ENCODE measurements around the gene ASB18. TPM values are rescaled to one million over a fixed set of nuclear protein-coding genes. Genes with fewer than 3 reads are reported as not detected.
A peak's percentile ranks its signal among the peaks of the same experiment; 100 is the strongest.

The ASB18 gene
- total and polyA plus RNA-seq, 2 of the 8 experiments (the other 6 are each of a cell fraction or from before 2014, with no cell fraction given): not detected

- no peak overlapping the region for H2AK5ac ChIP-seq (ENCODE audit: low read depth, low read length)
- ChIA-PET CTCF (ENCODE audit: partially characterized antibody) (interaction anchor here (0.6 to 5.5 kb wide), 7 partner anchors 12 to 768 kb away, joined by 3 to 43 read pairs (median 3); no protein-coding TSS in a partner anchor), POLR2A (ENCODE audit: partially characterized antibody) (interaction anchor here (0.5 kb wide), 1 partner anchor 1902 kb away, joined by 3 read pairs; no protein-coding TSS in a partner anchor)
- no peaks in the 10 kb centered on the region for H3K36me3 ChIP-seq (ENCODE audit: control insufficient read depth in 2 of 4, insufficient read depth in 4 of 4, low read length in 3 of 4)
- no peak overlapping the region for H3K56ac ChIP-seq (replicated peaks; ENCODE audit: insufficient read length, low read depth, low read length)
- no peak overlapping the region for H2BK15ac ChIP-seq (ENCODE audit: low read length)
- H3K79me1 ChIP-seq (ENCODE audit: low read depth, low read length): no peaks in the 10 kb centered on the region
- no peak for FAIRE-seq
- no peak overlapping the region for H4K5ac ChIP-seq (ENCODE audit: insufficient read length, low read depth, low read length)
- no peaks in the 10 kb centered on the region for H3K27me3 ChIP-seq (replicated peaks in 1 of 4; ENCODE audit: control insufficient read depth in 3 of 4, extremely low read depth in 1 of 4, insufficient read depth in 3 of 4, low read length in 3 of 4)
- no peak overlapping the region for H4K91ac ChIP-seq (replicated peaks; ENCODE audit: insufficient read length, low read length)
- H2BK12ac ChIP-seq (ENCODE audit: low read depth, low read length): no peak overlapping the region
- no peak for DNase-seq (ENCODE audit: low read depth in 1 of 2, low spot score in 2 of 2)
- peak overlapping the region; percentile 11 to 23; a peak in 2 of 4 replicates for H3K4me2 ChIP-seq (ENCODE audit: insufficient read depth in 1 of 2, low read depth in 2 of 2, low read length in 2 of 2)
- no peak overlapping the region for H3K27ac ChIP-seq (ENCODE audit: low read depth, low read length)
- H2BK20ac ChIP-seq (ENCODE audit: low read length): peak overlapping the region; percentile 77; the same call in 1 of the 2 replicates
- no peak overlapping the region for H4K8ac ChIP-seq (ENCODE audit: extremely low read depth, insufficient read depth, low read length)
- peaks cover 3 to 12% (median 9%) of the 10 kb centered on the region in 4 experiments; a peak in 5 of 7 replicates for H3K4me1 ChIP-seq (replicated peaks in 1 of 4; ENCODE audit: control insufficient read depth in 3 of 4, insufficient read depth in 4 of 4, low read length in 3 of 4)
- WGBS, 2 experiments (ENCODE audit: extremely low coverage in 1 of 2, insufficient coverage in 1 of 2, insufficient read length in 1 of 2, insufficient replicate concordance in 2 of 2, low coverage in 1 of 2, low lambda C conversion rate in 2 of 2, missing lambda C conversion rate in 1 of 2): 72% methylated on average over 12 of the region's 12 CpGs; no CpG with 5 or more reads in 1 of the 2 experiments
- H3K23ac ChIP-seq (ENCODE audit: insufficient read length): no peak overlapping the region
- H3K14ac ChIP-seq (ENCODE audit: insufficient read length): no peak overlapping the region
- no peak overlapping the region for H2BK120ac ChIP-seq (replicated peaks; ENCODE audit: low read depth, low read length)
- H3K9me3 ChIP-seq (ENCODE audit: insufficient read depth in 2 of 2, low read depth in 1 of 2, low read length in 1 of 2): no peaks in the 10 kb centered on the region
- no peak overlapping the region for H3K18ac ChIP-seq (ENCODE audit: extremely low read depth, low read length)
- TF ChIP-seq ZNF274 (IDR thresholded peaks at IDR 0.05; ENCODE audit: borderline replicate concordance, extremely low read depth, low read length) (no peak), JUND (IDR thresholded peaks at IDR 0.05; ENCODE audit: low read length) (no peak)
- H3K79me2 ChIP-seq (ENCODE audit: control insufficient read depth in 1 of 2, insufficient read depth in 2 of 2, low read length in 2 of 2): no peaks in the 10 kb centered on the region
- H4K20me1 ChIP-seq (replicated peaks in 1 of 2; ENCODE audit: control insufficient read depth in 1 of 2, insufficient read depth in 2 of 2, low read length in 2 of 2): no peaks in the 10 kb centered on the region
- H3K9ac ChIP-seq (replicated peaks in 1 of 4; ENCODE audit: extremely low read depth in 1 of 4, low read depth in 3 of 4, low read length in 3 of 4): no peak overlapping the region
- no peaks in the 10 kb centered on the region for H3K23me2 ChIP-seq (ENCODE audit: low read depth, low read length)
- no peak overlapping the region for H3K4me3 ChIP-seq (ENCODE audit: extremely low read depth in 1 of 4, insufficient read depth in 2 of 4, low read depth in 3 of 4, low read length in 4 of 4)
- H2AFZ ChIP-seq (ENCODE audit: low read length): no peak overlapping the region
- no peak overlapping the region for H3K4ac ChIP-seq (replicated peaks; ENCODE audit: insufficient read length, low read depth, low read length)
- H2BK5ac ChIP-seq (ENCODE audit: low read depth, low read length): no peak overlapping the region
Measured at GRCh38 chr2:236307641-236308040, 43.4 kb upstream of the ASB18 start.

Data from H1 (cell line).